HG02610 (cell line): Measurements from ENCODE around the gene PDGFC.

Experiments
- ATAC-seq: cut with Tn5 transposase; IDR thresholded peaks from one replicate; pipeline ENCODE4 v1.9.1; 2021; ENCODE audit warnings: mild to moderate bottlenecking, moderate library complexity; ENCODE audit not compliant: unreplicated experiment

PDGFC gene

DNA sequence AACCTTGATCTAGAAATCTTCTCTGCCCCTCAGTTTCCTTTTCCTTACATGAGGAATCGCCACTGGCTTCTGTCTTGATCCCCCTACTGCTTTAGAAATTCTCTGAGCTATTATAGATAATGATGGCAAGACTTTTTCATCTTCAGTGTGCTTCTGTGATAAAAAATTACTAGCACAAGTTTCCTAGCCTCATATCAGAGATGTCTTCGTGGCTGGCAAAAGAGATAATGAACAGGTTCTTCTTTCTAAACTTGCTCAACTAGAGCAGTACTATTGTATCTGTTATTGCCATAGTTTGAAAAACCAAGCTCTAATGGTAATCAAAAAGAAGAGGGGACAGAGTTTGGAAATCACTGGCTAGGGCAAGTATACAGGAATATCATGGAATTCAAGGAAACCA is 4.1 kb upstream of the PDGFC start:
- ATAC-seq: no peak

DNA sequence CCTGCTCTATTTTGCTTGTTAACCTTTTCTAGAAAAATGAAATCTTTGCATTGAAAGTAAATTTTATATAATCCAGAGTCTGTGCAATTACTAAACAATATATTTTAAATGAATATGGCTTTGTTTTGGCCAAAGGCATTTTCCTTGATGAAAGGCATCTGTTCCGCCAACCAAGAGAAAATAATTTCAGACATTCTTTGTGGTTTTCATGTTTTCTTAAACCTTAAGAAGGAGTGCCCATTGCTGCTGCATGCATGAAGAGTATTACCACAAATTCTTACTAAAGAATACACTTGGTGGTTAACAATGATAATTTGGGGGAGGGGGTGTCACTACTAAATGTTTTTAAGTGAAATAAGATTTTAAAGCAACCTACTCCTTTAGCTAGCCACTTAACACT is 2.7 kb upstream of the PDGFC start:
- ATAC-seq: no peak

DNA sequence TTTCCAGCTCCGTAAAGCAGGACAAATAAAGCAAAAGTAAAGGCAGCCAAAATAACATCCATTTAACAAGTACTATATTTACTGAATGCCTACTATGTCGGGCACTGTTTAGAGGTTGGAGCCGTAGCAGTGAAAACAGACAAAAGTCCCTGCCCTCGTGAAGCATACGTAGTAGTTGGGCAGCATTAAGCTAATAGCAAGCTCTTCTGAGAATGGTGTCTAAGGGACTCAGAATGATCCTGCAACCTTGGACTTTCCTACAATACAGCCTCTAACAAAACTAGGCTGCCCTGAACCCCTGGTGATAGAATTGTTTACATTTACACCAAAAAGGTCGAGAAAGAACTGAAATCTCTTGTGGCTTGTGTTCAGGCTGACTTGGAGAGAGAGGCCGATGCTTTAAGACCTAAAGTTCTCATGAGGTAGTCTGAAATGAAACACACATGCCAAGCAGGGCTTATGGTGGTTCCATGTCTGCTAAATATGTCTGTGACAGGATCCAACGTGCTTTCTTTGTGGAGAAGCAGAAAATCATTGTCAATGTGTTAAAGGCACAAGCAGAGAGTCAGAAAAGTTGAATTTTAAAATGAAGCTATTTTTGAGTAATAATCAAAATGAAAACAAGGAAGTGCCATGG is 898 bp upstream of the PDGFC start:
- ATAC-seq: no peak

DNA sequence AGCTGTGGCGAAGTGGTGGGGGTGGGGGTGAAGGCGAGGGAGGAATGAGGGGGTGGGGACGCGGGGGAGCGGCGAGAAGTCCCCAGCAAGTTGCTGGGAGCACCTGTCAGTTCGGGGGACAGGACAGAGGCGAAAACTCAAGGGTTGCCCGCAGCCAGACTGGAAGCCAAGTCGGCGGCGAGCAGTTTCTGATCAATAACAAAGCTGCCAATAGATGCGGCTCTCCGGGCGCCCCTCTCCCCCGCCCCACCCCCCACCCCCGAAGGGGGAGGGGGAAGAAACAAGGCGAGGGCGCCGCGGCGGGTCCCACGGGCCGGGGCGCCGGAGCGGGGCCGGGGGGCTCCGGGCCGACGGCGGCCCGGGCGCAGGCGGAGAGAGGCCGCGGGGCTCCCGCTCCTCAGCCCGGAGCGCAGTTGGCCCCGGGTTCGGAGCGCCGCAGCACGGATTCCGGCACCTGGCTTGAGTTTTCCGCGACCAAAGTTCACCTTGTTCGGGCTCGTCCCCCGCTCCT is 379 bp downstream of the PDGFC start:
- peak; percentile 15 for ATAC-seq

DNA sequence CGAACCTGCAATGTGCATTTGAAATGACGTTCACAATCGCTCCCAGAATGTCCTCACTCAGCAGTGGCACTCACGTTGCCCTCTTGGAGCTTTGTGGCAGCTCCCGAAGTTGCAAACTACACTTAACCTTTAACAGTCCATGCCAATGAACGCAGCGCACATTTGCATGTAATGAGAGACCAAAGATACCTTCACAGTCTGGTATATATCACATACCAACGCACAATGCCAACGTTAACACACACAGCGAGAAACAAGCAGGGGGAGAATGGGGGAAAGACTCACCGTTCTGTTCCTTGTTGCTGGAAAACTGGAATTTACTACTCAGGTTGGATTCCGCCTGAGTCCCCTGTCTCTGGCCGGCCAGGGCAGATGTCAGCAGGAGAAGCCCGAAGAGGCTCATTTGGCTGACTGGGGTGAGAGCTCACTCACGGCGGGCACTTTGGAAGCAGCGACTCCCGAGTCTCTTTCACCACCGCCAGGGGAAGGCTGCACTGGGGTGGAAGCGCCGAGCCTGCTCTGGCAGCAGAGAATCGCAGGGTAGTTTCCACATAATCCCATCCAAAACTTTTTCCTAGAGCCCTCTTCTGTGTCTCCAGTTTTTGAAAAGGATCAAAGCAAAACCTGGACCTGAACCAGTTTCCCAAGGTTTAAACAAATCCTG is 966 bp downstream of the PDGFC start:
- ATAC-seq: no peak

DNA sequence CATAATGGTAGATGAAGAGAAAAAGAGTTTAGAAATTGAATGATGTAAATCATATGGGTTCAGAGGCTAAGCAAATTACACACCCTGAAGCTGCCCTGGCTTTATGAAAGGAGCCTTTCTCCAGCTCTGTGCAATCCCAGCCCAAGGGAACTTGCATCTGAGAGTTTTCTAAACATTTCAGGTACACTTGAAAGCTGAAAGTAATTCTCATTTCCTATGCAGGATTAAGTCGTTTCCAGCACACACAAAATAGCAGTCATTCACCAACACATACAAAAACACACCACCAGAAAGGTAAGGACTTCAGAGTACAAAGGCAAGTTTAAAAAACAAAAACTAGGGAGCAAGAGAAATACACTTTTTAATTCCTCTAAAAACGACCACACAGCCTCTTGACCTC is 1.7 kb downstream of the PDGFC start:
- ATAC-seq: no peak

DNA sequence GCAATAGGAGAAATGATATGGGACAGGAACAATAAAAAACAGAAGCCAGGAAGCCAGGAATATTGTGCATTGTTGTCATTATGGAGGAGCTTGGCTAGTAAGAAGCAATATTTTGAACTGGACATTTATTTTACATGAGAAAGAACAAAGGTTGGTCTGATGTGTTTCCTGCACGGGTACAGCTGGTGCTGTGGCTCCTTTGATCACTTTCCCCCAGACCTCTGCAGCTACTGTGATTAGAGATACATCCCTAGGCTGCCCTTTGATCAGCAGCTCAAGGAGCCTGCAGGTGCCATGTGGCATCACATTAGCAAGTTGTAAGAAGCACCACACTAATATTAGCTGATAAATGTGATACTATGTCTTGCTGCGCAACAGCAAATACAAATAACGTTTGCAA is 2.5 kb downstream of the PDGFC start:
- ATAC-seq: no peak

DNA sequence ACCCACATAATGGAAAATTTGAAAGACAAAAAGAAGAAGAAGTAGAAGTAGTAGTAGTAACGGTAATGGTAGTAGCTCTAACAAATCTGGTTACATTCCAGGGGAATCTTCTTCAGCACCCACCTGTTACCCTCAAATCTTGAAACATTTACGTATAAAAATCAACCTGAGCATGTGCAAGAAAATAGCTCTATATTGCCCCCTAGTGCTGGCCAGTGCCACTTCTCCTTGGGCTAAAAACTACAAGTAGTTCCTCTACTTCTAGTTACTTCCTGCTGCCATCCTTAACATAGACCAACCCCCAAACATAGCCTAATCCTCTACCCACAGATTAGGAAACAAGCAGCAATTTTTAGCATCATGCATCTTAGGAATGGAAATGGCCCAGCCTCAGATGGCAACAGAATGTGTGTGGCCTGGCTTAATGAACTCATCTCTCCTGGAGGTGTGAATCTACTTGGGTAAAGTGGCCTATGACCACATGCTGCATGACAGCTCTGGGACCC is 3.1 kb downstream of the PDGFC start:
- ATAC-seq: peak; percentile 64

DNA sequence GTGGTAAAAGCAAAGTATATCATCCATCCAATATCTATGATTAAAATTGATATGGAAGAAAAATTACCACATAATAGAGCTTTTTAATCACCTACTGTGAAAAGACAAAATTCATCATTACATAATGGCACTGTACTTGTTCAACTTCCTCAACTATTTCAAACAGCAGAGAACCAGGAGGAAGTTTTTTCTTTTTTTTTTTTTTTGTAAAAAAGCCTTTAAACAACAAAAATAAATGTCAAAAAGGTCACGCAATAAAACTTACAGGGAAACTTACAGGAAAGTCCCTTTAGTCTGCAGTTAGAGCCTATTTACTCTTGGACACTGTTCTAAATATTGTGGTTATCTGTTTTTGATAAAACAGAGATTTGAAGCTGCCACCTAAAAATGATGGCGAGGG is 4.8 kb downstream of the PDGFC start:
- ATAC-seq: no peak

DNA sequence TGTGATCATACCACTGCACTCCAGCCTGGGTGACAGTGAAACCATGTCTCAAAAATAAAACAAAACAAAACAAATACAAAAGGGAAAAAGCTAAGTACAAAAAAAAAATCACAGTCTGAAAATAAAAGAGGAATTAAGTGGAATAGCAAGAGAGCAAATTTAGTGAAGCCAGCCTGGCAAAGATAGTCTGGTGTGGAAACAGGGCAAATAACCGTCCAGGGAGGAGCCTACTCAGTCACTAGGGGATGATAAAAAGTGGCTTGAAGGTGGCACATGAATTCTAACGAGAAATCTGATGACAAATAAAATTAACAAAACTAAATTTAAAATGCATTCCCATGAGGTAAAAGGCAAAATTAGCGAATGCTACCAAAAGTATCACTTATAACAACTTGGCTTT is 8.2 kb downstream of the PDGFC start:
- no peak for ATAC-seq

DNA sequence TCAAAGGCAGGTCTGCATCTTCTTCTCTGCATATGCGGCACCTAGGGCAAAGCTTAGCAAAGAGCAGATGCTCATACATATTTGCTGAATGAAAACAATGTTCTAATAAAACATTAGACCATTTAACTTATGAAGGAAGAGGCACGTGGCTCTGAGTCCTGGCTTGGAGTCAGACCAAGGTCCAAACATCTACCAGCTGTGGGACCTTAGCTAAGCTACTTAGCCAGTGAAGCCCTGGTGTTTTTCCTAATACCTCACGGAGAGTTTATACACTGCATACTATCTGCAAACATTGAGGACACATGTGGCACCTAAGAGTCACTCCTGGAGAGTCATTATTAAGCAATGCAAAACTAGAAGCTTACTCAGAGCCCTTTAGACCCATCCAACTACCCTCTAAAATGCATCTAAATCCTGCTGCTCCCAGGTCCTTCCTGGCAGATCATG is 9.0 kb downstream of the PDGFC start:
- ATAC-seq: no peak

DNA sequence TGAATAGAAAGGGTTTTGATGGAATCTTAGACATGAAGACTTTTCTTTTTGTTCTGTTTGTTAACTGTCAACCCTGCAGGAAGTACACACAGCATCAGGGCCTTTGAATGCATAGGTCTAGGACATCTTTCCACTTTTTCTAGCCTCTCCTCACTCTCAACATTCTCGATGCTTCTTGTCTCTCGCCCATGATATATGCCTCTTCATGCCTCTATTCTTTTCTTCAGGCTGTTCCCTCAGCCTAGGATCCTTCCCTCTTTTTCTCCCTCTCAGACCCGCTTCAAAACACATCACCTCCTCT is 9.6 kb downstream of the PDGFC start:
- ATAC-seq: no peak

DNA sequence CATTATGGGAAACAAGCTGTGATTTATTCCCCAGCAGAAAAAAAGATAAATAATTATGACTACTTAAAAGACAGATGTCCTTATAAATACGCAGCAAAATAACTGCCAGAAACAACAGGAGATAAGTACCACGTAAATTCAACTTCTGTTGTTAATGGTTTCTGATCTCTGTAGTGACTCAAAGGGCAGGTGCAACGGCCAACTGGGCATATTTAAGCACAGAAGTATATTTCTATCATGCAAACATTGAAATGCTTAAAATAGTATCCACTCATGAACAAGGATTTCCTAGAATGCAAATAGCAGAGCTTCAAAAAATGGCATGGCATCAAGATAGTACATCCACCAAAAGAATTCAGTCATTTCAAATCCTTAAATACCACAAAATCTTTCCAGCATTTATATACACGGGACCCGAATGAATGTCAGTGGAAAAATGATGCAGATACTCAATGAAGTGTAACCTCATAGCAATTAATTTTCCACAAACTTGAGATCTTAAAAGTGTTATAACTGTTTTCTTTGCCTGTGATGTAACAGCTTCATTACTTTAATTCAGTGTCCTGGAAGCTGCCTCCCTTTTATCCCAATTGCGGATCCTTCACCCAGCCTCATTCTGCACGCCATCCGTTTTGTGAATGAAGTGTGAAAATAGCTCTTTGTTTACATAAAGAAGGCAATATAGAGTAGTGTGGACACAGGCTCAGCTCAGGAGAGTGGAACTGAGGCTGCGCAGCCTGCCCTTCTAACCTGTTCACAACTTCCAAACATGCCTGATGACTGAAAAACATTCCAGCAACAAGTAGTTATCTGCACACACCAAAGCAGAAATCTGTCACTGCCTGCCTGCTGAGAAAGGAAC is 10.2 kb downstream of the PDGFC start:
- ATAC-seq: no peak

DNA sequence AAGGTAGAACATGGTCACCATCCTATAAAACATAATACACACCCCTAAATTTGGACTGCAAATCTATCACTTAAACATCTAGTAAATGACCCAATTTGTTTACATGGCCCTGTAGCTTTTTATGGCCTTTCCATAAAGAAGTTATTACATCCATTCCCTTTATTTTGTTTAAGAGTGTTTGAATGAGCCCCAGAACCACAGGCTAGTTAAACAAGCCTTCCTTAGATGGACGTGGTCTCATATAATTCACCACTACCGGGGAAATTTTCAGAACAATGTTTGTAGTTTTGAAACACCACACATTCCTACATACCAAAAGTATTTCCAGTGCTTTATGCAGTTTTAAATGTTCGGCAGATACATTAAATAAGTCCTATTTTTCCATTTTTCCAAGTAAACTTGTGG is 12.3 kb downstream of the PDGFC start:
- no peak for ATAC-seq

DNA sequence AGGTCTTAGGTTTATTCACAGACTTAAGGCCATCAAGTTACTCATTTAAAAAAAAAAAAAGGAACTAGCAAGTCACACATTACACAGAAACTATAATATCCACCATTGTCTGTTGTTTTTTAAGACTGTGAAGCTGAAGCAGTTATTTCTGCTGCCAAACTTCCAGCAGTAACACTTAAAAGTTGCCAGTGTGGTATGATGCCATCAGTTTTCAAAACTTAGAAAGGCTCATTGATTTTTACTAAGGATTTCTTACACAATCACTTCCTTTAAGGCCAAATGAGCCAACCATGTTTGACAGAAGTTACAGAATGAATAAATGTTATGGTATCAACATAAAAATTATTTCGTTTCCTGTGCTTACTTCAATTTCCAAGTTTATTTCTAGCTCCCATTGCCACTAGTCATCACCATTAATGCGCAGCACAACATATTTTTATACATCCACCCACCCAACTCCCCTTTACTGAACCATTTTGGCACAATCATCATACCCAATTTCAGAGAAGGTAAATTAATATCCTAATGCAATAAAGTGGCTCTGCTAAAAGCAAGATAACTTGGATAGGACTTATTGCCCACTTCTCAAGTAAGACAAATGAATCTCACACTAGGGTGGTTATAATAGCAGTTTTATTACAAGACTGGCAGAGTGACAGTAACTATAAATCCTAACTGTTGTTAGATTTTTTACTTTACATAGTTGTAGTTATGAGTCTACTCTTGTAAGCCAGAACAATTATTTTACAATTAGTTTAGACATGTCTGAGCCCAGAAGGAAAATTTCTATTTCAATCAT is 13.1 kb downstream of the PDGFC start:
- ATAC-seq: no peak

DNA sequence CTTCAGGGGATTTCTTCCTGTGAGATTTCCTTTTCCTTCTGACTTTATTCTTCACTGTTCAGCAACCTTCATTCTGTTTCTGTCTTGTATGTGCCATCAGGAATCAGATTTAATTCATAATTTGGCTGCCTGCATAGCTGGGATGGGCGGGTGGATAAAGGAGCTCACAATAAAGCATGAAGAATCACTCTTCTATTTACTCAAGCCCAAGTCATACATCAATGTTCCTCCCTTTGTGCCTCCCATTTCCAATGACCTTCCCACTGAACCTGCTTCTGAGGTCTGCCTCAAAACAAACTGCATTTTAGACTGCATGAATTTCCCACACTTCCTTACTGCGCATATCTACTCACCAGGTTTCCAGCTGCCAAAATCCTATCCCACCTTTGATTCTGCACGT is 14.0 kb downstream of the PDGFC start:
- no peak for ATAC-seq

DNA sequence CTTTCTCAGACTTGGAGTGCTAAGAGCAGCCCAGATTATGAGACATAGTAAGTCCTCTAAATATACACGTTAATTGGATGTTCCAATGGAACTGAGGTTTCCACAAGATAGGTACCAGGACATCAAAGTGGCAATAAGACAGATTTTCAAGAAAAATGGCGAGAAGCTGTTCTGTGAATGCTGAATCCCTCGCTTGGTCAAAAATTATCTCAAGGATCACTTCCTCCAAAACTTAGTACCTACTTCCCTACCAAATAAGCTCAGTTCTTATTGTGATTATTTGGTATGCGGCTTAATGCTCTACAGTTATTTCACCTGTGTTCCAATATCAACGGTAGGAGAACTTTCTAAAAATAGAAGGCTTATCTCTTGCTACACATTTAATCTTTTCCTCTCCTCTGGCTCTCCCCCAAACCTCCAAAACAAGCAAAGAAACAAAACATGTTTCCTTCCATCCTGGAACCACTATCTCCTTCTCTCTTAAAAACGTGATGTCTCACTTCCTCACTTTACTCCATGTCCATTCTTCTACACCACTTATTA is 14.7 kb downstream of the PDGFC start:
- no peak for ATAC-seq

DNA sequence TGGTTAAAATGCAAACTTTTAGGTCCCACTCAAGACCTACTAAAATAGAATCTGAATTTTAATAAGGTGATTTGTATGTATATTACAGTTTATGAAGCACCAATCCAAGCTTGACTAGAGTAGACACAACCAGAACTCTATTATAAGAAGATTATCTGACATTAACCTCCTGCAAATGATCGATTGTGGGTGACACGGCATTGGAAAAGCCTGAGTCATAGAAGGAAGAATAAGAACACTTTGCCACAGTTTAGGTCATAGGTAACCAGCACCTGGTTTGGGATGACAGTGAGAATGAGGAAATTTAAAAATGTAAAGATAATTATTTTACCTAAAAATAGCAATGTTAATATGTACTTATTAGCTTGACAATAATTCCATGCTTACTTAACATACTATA is 15.2 kb downstream of the PDGFC start:
- no peak for ATAC-seq

DNA sequence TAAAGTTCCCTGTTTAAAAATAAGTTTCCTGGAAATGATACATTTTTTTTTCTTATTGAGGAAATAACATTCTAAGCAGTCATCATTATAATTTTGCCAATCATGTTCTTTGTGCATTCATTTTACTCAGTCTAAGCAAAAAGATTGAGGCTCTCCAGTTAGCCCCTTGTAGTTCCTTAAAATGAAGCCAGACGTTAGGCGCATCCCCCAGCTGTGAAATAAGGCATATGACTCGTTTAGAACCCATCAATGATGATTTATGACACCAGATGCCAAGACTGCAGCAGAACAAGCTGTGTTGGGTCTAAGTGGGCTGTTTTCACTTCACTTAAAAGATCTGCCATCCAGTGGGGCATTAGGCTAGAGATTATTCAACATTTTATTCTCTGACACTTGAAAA is 17.0 kb downstream of the PDGFC start:
- no peak for ATAC-seq

DNA sequence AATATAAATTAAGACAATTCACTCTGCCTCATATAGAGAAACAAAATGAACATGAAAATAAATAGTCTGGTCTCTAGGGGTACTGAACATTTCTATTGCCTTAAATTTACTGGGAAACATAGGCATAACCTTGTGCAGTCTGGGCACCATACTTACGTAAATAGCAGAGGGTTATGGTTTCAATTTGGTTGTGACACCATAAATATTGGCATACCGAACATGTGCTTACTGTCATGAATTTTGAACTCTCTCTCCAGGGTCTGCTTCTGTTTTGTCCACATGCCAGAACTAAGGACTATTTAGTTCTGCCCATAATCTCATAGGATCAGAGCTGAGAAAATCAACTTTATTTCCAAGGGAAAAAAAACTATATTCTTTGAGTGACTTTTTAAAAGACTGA is 17.6 kb downstream of the PDGFC start:
- no peak for ATAC-seq

DNA sequence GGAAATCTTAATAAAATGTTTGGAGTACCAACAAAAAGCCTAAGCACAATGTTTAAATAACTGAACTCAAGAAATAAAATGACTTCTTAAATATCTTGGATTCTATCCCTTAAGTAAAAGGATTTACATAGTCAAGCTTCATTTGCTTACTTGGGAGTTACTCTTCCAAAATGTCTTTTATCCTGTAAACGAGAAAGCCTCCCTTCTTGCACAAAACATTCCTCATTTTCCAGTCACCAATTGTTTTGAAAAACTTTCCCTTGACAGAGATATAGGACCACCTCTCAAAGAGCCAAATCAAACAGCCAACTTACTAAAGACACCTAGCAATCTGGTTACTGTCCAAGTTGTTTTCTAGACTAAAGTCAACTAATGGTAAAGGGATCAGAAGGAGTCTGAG is 18.6 kb downstream of the PDGFC start:
- ATAC-seq: no peak
